HG02885 (cell line): Measurements from ENCODE around the gene SNAPC3.

ENCODE experiments used
- ATAC-seq: cut with Tn5 transposase; IDR thresholded peaks from one replicate; pipeline ENCODE4 v1.9.1; 2021; ENCODE audit warnings: mild to moderate bottlenecking; ENCODE audit not compliant: unreplicated experiment, poor library complexity

Gene SNAPC3

DNA sequence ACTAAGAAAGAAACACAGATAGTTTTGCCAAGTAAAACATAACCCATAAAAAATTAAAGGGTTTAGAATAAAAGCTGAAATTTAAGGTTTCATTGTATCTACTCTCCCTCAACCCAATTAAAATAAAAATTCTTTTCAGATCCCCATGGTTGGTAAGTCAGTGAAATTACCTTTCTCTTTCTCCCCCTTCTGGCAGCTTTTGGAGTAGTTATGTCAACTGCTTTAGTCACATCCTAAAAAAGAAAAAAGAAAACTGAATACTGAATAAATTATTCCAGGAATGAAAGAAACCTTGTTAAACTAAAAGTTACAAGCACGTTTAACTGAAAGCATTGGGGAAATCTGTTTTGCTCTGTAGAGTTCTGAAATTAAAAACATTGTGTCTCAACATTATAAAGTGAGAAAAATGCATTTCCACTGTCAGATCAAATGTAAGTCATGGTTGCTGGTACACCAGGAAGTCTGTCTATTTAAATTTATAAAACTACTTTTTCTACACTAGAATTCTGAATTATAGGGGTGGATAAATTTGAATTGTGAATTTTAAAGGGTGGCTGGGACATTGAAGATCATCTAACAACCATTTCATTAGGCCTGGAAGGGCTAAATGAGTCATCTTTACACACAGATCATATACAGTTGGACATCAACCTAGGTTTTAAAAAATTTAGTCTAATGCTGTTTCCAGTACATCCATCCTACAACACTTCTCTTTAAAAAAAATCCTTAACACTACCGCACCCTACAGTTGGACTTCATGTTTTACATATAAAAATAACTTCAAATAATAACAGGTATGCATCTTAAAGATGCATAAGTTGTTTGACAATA, 63.4 kb downstream of the SNAPC3 start:
- no peak for ATAC-seq

DNA sequence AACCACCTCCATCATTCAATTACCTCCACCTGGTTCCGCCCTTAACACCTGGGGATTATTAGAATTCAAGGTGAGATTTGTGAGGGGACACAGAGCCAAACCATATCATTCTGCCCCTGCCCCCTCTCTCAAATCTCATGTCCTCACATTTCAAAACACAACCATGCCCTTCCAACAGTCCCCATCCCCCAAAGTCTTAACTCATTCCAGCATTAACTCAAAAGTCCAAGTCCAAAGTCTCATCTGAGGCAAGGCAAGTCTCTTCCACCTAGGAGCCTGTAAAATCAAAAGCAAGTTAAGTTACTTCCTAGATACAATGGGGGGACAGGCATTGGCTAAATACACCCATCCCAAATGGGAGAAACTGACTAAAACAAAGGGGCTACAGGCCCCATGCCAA, 69.3 kb downstream of the SNAPC3 start:
- no peak for ATAC-seq

DNA sequence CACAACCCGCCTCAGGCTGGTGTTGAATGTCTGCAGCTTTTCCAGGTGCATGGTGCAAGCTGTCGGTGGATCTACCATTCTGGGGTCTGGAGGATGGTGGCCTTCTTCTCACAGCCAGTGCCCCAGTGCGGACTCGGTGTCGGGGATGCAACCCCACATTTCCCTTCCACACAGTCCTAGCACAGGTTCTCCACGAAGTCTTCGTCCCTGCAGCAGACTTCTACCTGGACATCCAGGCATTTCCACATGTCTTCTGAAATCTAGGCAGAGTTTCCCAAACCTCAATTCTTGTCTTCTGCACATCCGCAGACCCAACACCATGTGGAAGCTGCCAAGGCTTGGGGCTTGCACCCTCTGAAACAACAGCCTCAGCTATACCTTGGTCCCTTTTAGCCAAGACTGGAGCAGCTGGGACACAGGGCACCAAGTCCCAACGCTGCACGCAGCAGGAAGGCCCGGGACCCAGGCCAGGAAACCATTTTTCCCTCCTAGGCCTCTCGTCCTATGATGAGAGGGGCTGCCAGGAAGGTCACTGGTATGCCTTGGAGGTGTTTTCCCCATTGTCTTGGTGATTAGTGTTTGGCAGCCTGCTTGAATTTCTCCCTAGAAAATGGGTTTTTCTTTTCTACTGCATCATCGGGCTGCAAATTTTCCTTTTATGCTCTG, 69.9 kb downstream of the SNAPC3 start:
- no peak for ATAC-seq

DNA sequence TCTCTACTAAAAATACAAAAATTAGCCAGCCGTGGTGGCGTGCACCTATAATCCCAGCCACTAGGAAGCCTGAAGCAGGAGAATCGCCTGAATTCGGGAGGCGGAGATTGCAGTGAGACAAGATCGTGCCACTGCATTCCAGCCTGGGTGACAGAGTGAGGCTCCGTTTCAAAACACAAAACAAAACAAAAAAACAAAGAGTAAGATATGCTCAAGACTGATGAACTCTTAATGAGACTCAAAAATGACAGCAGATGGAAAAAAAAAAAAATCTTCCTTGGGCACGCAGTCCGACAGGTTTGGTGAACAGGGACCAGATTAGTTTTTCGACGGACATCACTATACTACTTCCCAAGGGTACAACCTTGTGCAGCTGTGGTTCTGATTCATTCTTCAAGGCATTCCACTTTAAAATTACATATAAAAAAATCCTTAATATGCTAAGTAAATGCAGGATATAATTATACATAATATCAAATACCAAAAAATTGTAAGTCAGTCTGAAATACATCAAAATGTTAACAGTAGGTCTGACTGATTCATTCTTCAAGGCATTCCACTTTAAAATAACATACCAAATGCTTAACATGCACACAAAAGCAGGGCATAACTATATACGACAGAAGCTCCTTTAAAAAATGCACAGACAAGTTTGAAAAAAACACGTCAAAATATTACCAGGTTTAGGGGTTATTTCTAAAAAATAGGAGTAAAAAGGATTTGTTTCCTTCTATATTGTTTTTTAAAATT, 75.7 kb downstream of the SNAPC3 start:
- ATAC-seq, result no peak

DNA sequence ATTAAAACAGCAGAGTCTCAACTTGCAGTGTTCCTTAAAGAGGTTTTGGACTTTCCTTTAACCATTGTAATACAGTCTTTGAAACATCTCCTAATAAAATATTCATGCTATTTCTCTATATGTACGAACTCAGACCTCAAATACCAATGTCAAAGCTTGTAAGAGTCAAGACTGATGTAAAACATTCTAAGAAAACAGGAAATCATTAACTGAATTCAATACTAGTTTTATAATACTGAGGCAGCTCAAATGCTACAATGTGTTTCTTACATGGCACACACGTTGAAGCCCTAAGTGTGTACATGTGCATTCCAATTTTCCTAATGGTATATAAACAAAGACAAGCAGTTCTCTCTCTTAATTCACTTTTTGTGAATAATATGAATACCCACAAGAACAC, 76.5 kb downstream of the SNAPC3 start:
- ATAC-seq, result no peak

DNA sequence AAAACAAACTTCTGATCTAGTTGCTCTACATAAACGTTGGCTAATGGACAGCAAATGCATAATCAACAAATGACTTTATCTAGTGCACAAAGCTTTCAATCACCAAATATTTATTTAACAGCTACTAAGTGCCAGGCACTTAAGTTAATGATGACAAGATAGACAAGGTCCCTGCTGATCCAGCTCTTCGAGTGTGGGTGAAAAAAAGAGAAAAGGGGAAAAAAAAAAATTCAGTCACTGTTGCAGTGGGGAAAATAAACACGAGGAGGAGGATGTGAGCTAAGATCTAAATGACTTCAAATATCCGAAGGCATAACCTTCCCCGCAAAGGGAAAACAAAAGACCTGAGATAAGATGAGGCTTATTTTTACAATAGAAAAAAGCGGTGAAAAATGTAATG, 78.5 kb downstream of the SNAPC3 start:
- no peak for ATAC-seq

DNA sequence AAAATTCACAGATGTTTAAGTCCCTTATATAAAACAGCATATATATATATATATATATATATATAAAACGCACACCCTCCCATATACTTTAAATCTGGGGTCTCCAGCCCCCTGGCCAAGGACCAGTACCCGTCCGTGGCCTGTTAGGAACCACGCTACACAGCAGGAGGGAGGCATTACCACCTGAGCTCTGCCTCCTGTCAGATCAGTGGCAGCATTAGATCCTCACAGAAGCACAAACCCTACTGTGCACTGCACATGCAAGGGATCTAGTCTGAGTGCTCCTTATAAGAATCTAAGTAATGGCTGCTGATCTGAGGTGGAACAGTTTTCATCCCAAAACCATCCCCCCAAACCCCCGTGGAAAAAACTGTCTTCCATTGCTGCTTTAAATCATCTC, 79.1 kb downstream of the SNAPC3 start:
- ATAC-seq, result no peak

DNA sequence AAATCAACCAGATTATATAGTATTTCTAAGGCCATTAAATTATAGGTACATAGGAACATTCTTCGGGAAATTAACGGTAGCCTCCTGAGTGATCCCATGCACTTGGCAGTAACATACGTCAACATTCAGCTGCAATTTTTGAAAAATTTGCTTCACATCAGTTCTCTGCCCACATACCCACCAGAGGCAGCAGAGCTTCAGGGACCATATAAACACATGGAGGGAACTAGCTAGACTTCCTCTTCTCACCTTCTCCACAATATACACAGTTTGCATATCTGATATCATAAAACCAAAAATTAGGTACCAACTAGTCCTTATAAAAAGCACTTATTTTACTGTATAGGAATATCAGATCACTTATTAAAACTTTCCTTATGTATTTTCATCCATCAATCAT, 83.2 kb downstream of the SNAPC3 start:
- no peak for ATAC-seq

DNA sequence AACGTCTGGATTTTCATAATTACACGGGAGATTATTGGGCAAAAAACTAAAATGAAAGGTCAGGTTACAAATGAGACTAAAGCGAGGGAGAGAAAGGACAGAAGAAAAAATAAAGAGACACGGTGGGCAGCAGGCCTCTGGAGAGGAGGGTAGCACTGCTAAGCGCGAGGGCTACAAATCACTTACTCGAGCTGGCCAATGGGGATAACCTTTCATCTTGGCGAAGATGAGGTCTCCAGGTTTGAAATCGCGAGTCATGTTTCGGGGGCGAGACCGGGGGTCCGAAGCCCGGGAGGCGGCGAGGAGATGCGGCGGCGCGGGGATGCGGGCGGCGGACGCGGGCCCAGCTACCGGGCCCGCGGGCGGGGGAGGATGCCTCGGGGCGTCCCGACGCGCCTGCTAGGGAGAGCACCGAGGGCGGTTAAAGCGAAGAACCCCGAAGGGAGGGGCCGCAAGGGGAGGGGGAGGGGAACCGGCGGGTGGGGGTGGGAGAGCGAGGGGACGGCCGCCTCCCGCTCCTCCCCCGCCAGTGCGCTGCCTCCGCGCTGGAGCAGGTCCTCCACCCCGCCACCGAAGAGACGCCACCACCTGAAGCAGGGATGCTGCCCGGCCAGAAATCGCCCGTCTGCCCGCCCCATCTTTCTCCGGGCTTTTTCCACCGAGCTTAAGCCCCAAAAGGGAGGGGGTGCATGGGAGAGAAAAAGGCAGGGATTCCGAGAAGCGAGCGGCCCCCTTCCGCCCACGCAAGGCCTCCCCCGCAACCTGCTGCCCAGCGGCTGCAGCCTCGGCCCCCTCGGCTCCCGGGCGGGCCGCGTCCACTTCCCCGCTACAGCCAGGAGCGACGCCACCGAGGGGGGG, 87.5 kb downstream of the SNAPC3 start:
- ATAC-seq, result peak; percentile 44

DNA sequence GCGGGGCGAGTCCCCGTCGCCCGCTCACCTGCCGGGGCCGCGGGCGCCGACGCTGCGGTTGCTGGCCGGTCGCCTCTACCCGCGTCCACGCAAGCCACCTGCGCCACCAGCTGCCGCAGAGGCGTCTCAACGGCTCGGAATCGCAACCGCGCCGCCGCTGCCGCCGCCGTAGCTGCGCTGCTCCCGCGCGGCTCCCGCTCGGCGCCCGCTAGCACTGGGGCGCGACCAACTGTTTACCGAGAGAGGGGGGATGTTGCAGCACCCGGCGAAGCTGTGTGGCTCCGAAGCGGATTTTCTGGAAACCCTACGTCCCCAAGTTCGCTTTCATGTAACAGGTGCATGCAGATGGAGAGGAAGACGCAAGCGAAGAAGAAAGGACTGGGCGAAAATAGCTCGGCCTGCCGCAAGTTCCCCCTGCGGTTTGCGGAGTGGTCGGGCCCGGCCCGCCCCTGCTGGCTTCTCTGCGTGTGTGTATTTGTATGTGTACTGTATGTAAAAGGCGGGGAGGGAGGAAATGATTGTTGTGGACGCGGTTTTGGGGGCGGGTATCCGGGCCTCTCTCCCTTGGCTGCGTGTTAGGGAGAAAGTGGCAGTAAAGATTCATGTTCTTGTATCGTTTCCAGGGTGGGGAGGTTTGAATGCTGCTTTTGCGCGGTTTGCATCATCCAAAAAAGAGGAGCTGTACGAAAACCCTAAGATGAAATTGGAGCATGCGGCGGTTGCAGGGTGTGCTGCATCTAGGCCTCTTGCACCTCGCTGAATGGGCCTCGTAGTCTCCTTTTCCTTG, 88.3 kb downstream of the SNAPC3 start, which contains the start of gene PSIP1:
TSS of gene PSIP1 (minus strand) at position 182 of the 787 bp plus-strand sequence. CDS start 782 bp downstream, outside the sequence.
- ATAC-seq, result peak; percentile 79
